Stimulated activated memory B cell treated with anti-CD40 and anti-IgM and Interleukin-4, amounts not matched to agents 10 μg/mL and 1 μg/mL and 100 μg/mL, for 72 hours (primary cell): ENCODE measurements around the gene RENBP.
A peak's percentile ranks its signal among the peaks of the same experiment; 100 is the strongest.

Experiments
- ATAC-seq: fragments of 150-1000 bp; cut with Tn5 transposase; 2 replicates; pipeline ENCODE4 v1.10.0; 2021
- H3K27ac Mint-ChIP-seq: one replicate; pipeline ENCODE4 v1.8.0; 2022; ENCODE audit warnings: mild to moderate bottlenecking, mixed read lengths
- H3K27me3 Mint-ChIP-seq: one replicate; pipeline ENCODE4 v1.8.0; 2022; ENCODE audit warnings: mixed read lengths
- H3K36me3 Mint-ChIP-seq: one replicate; pipeline ENCODE4 v1.8.0; 2022; ENCODE audit warnings: mixed read lengths
- H3K4me1 Mint-ChIP-seq: one replicate; pipeline ENCODE4 v1.8.0; 2022; ENCODE audit warnings: mixed read lengths
- H3K4me3 Mint-ChIP-seq: one replicate; pipeline ENCODE4 v1.8.0; 2022; ENCODE audit warnings: mild to moderate bottlenecking, moderate library complexity, mixed read lengths
- H3K9me3 Mint-ChIP-seq: one replicate; pipeline ENCODE4 v1.8.0; 2022; ENCODE audit warnings: mixed read lengths

Gene RENBP

GRCh38 chrX:153885968-153886903, 58.2 kb downstream of the RENBP start, which contains the start of gene L1CAM:
Gene L1CAM (minus strand): TSS chrX:153886173. CDS start chrX:153875836, 10,337 bp downstream.
- Mint-ChIP-seq H3K36me3 (no peaks in the 10 kb centered on the region), H3K27me3 (no peaks in the 10 kb centered on the region), H3K27ac (no peak within 1 kb of the TSS), H3K4me3 (peak within 1 kb of the TSS; percentile 55), H3K9me3 (no peaks in the 10 kb centered on the region), H3K4me1 (peaks cover 23% of the 10 kb centered on the region)
- ATAC-seq: peak; percentile 31
